T47D (cell line): ENCODE measurements around the gene SAP130.

Source experiments
- DNase-seq, 2 experiments: peaks; one replicate each; pipeline versions ENCODE4 v3.0.0 to v3.0.0-alpha.2; 2011 to 2012; ENCODE audit warnings: low read depth in 1 of 2, low spot score in 1 of 2
- JUND ChIP-seq: IDR thresholded peaks from 2 replicates; pipeline ENCODE4 v1.6.1; 2012; ENCODE audit warnings: low read depth
- in situ Hi-C: cut with HindIII; loops from 2 replicates; pipeline ENCODE4 v1.10.0; 2016; ENCODE audit warnings: low sequenced_read_pairs, low pct_unique_long_range_greater_than_20kb

Gene SAP130

GRCh38 chr2:128040166-128040771, 12.4 kb upstream of the SAP130 start:
- in situ Hi-C loops = no loop called here
- DNase-seq = no peak
- TF ChIP-seq JUND = no peak

DNA sequence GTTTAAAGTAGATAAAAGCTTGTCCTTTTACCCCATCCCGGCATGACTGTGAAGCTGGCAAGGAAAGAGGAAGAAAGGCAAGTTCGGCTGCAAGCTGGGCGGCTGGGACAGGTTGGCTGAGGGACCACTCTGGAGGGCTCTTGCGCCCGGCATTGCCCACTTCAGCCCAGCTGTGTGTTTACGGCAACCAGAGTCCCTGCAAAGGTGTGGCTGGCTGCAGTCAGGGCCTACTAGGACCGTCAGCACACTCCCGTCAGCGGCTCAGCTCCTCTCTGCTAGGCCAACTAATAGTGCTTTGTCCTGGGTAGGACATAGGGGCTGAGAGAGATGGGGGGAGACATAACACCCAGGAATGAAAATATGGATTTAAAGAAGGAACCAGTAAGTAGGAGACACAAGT, 11.7 kb upstream of the SAP130 start:
- in situ Hi-C loops = no loop called here
- DNase-seq = no peak

GRCh38 chr2:128038411-128038810, 10.6 kb upstream of the SAP130 start:
- no peak for DNase-seq
- TF ChIP-seq JUND = no peak
- in situ Hi-C loops = no loop called here

More for the DNA sequence above, 11.7 kb upstream of the SAP130 start:
- no peak for TF ChIP-seq JUND

DNA sequence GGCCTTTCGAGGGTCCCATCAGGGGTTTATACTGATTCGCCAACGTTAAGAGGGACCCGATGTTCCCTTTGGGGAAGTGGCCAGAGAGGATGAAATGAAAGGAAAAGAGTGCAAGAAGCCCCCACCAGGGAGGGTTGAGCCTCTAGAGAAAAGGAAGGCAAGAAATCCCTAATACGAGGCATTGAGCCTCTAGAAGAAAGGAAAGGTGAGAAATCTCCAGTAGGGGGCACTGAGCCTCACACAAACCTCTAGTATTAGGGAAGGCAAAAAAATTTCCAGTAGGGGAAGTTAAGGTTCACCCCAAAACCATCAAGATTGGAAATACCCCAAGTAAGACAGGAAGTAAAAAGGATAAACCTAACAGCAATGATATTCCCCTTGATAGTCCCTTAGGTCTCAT, 9.8 kb upstream of the SAP130 start:
- no peak for TF ChIP-seq JUND
- DNase-seq = no peak
- in situ Hi-C loops = no loop called here

GRCh38 chr2:128036748-128037607, 9.1 kb upstream of the SAP130 start:
- in situ Hi-C loops = no loop called here
- no peak for TF ChIP-seq JUND
- no peak for DNase-seq

GRCh38 chr2:128032092-128032491, 4.2 kb upstream of the SAP130 start:
- no peak for TF ChIP-seq JUND
- DNase-seq = no peak
- in situ Hi-C loops = no loop called here

GRCh38 chr2:128028668-128029054, 802 bp upstream of the SAP130 start:
- TF ChIP-seq JUND = no peak
- in situ Hi-C loops = no loop called here
- DNase-seq = no peak

GRCh38 chr2:128027278-128027800, 520 bp downstream of the SAP130 start:
- in situ Hi-C loops = no loop called here
- no peak for TF ChIP-seq JUND
- DNase-seq = peak; percentile 96 to 98

DNA sequence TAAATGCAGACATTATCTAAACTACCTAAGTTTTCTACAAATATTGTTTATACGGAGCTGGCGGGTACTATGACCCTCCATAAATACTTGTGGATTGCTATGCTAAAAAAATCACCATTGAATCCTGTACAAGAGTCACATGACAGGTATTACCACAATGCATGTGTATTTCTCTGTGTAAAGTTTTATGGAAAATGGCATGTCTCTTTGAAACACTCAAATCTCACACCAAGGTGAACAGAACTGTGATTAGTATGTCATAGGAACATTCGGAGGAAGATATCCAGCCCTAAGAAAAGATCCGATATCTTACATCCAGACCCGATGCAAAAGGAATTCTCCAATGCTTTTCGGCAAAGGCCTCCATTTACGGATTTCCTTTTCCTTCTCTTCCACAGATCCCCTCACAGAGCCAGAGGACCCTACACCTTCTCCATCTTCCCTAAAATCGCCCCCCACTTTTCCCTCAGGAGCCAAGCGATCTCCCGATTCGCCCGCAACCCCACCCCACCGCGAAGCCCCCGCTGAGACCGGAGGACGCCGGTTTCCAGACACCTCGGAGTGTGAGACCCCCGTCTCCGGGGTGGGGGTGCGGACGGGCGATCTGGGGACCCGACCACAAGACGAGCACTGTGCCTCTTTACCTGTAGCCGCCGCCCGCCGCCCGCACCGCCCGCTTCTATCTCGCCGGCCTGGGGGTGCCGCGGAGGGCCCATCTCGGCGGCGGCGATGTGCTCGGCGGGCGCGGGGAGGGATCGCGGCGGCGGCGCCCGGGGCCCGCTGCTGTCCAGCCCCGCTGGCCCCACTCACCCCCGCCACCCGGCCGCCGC, 1.2 kb downstream of the SAP130 start:
- DNase-seq = no peak
- no peak for TF ChIP-seq JUND
- in situ Hi-C loops = no loop called here

DNA sequence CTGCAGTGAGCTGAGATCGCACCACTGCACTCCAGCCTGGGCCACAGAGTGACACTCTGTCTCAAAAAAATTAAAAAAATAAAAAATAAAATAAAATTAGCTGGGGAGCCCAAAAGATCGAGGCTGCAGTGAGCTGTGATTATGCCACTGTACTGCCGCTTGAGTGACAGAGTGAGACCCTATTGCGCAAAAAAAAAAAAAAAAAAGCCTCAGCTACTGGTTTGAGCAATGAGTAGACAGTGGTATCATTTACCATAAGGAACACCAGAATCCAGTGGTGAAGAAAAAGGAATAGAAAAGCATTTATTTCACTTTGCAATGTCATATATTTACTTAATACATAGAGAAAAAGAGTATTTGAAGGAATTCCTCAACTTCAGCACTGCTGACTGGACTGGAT, 3.0 kb downstream of the SAP130 start:
- no peak for DNase-seq
- in situ Hi-C loops = no loop called here
- no peak for TF ChIP-seq JUND

DNA sequence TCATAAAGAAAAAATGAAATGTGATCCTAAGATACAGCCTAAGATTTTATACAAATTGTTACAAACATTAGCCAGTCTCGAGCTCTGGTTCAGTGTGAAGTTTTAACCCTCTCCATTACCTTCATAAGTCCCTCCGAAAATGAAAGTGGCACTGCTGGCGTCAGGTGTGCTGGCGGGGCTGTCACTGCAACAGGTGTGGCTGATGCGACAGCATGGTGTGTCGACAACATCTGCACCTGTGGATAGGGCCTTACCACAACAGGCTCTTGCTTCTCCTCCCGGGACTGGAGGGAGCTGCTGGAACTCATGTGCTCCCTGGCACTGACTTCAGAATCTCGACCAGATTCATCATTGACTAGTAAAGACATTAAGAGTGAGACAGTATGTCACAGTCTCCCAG, 10.3 kb downstream of the SAP130 start:
- DNase-seq = no peak
- TF ChIP-seq JUND = no peak
- in situ Hi-C loops = no loop called here

GRCh38 chr2:128016620-128017019, 11.2 kb downstream of the SAP130 start:
- no peak for TF ChIP-seq JUND
- DNase-seq = no peak
- in situ Hi-C loops = no loop called here
